ENCODE data around the gene LRP1-AS.
"Not testable (repeated sequence)": the region's sequence is repeated elsewhere in the genome, so short reads cannot be mapped to it uniquely, and the experiment has no call there.

Gene LRP1-AS

GRCh38 chr12:57139796-57140649 lies 7.4 kb downstream of the LRP1-AS start:
- DNase-seq (ENCODE audit: low read depth): no peak

GRCh38 chr12:57138526-57139272 lies 8.7 kb downstream of the LRP1-AS start:
- DNase-seq (ENCODE audit: low read depth): no peak

GRCh38 chr12:57135527-57136326 lies 11.7 kb downstream of the LRP1-AS start:
- DNase-seq (ENCODE audit: low read depth): no peak

GRCh38 chr12:57134949-57135348 lies 12.5 kb downstream of the LRP1-AS start:
- no peak for DNase-seq (ENCODE audit: low read depth)

GRCh38 chr12:57133916-57134315 lies 13.5 kb downstream of the LRP1-AS start:
- DNase-seq (ENCODE audit: low read depth): no peak

- no peak for DNase-seq (ENCODE audit: low read depth)
These were observed 14.3 kb downstream of the LRP1-AS start for GRCh38 chr12:57133013-57133569.

GRCh38 chr12:57131896-57132744 lies 15.3 kb downstream of the LRP1-AS start:
- no peak for DNase-seq (ENCODE audit: low read depth)

GRCh38 chr12:57130941-57131340 lies 16.5 kb downstream of the LRP1-AS start:
- DNase-seq (ENCODE audit: low read depth): no peak

- DNase-seq (ENCODE audit: low read depth): no peak
These were observed 17.5 kb downstream of the LRP1-AS start for GRCh38 chr12:57129889-57130288.

- no peak for DNase-seq (ENCODE audit: low read depth)
These were observed 18.0 kb downstream of the LRP1-AS start for GRCh38 chr12:57129321-57129842.

- no peak for DNase-seq (ENCODE audit: low read depth)
These were observed 18.7 kb downstream of the LRP1-AS start for GRCh38 chr12:57128519-57129247.

- no peak for DNase-seq (ENCODE audit: low read depth)
These were observed 19.5 kb downstream of the LRP1-AS start, which contains the start of gene LRP1 for GRCh38 chr12:57127726-57128518. TSS of gene LRP1 (plus strand) at chr12:57128483. CDS start at chr12:57128965, 482 bp downstream.

GRCh38 chr12:57127101-57127725 lies 20.2 kb downstream of the LRP1-AS start:
- no peak for DNase-seq (ENCODE audit: low read depth)

GRCh38 chr12:57126561-57126960 lies 20.9 kb downstream of the LRP1-AS start:
- no peak for DNase-seq (ENCODE audit: low read depth)

GRCh38 chr12:57126061-57126460 lies 21.4 kb downstream of the LRP1-AS start:
- DNase-seq (ENCODE audit: low read depth): no peak

GRCh38 chr12:57124261-57124877 lies 23.1 kb downstream of the LRP1-AS start:
- DNase-seq (ENCODE audit: low read depth): no peak

- DNase-seq (ENCODE audit: low read depth): no peak
These were observed 23.6 kb downstream of the LRP1-AS start for GRCh38 chr12:57123813-57124212.

- DNase-seq (ENCODE audit: low read depth): not testable (repeated sequence)
These were observed 26.7 kb downstream of the LRP1-AS start for GRCh38 chr12:57120718-57121117.

Data from GM04503 (cell line).